Embryonic facial prominence (tissue), 1 donor: Measurements from ENCODE around the gene TNNI3K.

Experiments used
- DNase-seq: peaks from one replicate; pipeline ENCODE4 v3.0.0-alpha.2; 2016; ENCODE audit errors: extremely low spot score

Gene TNNI3K

GRCh38 chr1:74392840-74393239 lies 157.7 kb downstream of the TNNI3K start:
- DNase-seq, result no peak

GRCh38 chr1:74395571-74395970 lies 160.4 kb downstream of the TNNI3K start:
- DNase-seq, result no peak

- DNase-seq, result no peak
Observed at GRCh38 chr1:74396462-74396861, 161.3 kb downstream of the TNNI3K start.

GRCh38 chr1:74396933-74397332 lies 161.7 kb downstream of the TNNI3K start:
- no peak for DNase-seq

GRCh38 chr1:74399249-74399648 lies 164.1 kb downstream of the TNNI3K start:
- no peak for DNase-seq

GRCh38 chr1:74402873-74403272 lies 167.7 kb downstream of the TNNI3K start:
- no peak for DNase-seq

- no peak for DNase-seq
Observed at GRCh38 chr1:74403606-74404005, 168.4 kb downstream of the TNNI3K start.

- no peak for DNase-seq
Observed at GRCh38 chr1:74406759-74407158, 171.6 kb downstream of the TNNI3K start.

- no peak for DNase-seq
Observed at GRCh38 chr1:74407902-74408301, 172.7 kb downstream of the TNNI3K start.

GRCh38 chr1:74412244-74412643 lies 177.1 kb downstream of the TNNI3K start:
- DNase-seq, result no peak

- DNase-seq, result no peak
Observed at GRCh38 chr1:74415935-74416334, 180.7 kb downstream of the TNNI3K start.

GRCh38 chr1:74419611-74420010 lies 184.4 kb downstream of the TNNI3K start:
- no peak for DNase-seq

- no peak for DNase-seq
Observed at GRCh38 chr1:74420467-74420866, 185.3 kb downstream of the TNNI3K start.

GRCh38 chr1:74422421-74423292 lies 187.5 kb downstream of the TNNI3K start:
- DNase-seq, result no peak

GRCh38 chr1:74423471-74423870 lies 188.3 kb downstream of the TNNI3K start:
- no peak for DNase-seq

GRCh38 chr1:74425676-74426075 lies 190.5 kb downstream of the TNNI3K start:
- DNase-seq, result no peak

- DNase-seq, result no peak
Observed at GRCh38 chr1:74426208-74426937, 191.2 kb downstream of the TNNI3K start.

GRCh38 chr1:74427681-74428080 lies 192.5 kb downstream of the TNNI3K start:
- DNase-seq, result no peak

- DNase-seq, result no peak
Observed at GRCh38 chr1:74429580-74429979, 194.4 kb downstream of the TNNI3K start.

- no peak for DNase-seq
Observed at GRCh38 chr1:74430342-74430934, 195.3 kb downstream of the TNNI3K start.

GRCh38 chr1:74431531-74431930 lies 196.3 kb downstream of the TNNI3K start:
- no peak for DNase-seq

GRCh38 chr1:74432325-74432724 lies 197.1 kb downstream of the TNNI3K start:
- DNase-seq, result no peak

- no peak for DNase-seq
Observed at GRCh38 chr1:74434321-74434720, 199.1 kb downstream of the TNNI3K start.
